ENCODE measurements around the gene EPHA2. TPM values are rescaled to one million over a fixed set of nuclear protein-coding genes. Genes with fewer than 3 reads are reported as not detected.
"Not testable (repeated sequence)": the region's sequence is repeated elsewhere in the genome, so short reads cannot be mapped to it uniquely, and the experiment has no call there.

EPHA2 gene
- total RNA-seq, 1 donor from 2014 or later: 58.9 TPM

DNA sequence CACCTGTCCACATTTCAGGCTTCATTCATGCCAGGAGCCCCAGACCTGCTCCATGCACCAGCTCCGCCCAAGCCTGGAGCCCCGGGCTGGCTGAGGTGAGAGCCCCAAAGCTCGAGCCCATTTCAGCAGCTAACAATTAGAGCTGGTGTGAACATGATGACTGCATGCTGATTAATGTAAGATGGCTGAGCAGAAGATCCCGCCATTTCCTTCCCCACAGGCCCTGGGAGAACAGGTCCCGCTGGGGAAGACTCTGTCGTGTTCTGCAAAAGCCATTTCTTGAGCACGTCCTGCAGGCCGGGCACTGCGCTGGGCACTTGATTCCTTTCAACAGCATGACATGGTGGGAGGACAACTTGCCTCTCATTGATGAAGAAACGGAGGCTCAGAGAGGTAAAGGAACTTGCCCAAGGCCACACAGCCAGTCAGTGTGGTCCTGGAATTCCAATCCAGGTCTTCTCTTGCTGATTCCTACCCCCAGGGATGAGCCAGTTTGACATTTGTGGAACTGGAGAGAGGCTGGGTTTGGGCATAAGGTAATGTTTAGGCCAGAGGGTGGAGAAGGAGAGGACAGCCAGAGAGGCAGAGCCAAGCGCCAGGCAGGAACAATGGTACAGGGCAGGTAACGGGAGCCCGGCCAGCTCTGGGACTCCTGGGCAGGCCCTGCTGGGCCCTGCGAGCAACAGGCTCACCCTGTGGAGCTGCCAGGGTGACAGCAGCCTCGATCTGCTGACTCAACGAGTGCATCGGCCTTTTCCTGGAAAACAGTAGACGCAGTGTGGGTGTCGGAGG is 28.1 kb upstream of the EPHA2 start:
- no peak for DNase-seq (ENCODE audit: low spot score)

DNA sequence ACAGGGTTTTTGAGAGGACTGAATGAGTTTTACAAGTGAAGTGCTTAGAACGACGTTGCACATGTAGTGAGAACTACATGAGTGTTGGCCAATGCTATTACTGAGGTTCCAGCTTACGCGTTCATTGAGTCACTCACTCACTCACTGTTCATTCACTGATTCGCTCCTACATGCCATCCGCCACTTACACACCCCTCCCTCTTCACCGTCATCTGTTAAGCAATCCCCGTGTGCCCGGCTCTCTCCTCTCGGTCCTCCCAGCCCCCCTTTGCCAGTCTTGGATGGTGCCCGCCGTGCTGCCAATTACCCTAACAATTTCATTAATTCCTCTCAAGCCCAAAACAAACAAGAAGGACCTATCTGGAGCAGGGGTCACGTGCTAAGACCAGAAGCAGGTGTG is 27.3 kb upstream of the EPHA2 start:
- DNase-seq (ENCODE audit: low spot score): no peak

DNA sequence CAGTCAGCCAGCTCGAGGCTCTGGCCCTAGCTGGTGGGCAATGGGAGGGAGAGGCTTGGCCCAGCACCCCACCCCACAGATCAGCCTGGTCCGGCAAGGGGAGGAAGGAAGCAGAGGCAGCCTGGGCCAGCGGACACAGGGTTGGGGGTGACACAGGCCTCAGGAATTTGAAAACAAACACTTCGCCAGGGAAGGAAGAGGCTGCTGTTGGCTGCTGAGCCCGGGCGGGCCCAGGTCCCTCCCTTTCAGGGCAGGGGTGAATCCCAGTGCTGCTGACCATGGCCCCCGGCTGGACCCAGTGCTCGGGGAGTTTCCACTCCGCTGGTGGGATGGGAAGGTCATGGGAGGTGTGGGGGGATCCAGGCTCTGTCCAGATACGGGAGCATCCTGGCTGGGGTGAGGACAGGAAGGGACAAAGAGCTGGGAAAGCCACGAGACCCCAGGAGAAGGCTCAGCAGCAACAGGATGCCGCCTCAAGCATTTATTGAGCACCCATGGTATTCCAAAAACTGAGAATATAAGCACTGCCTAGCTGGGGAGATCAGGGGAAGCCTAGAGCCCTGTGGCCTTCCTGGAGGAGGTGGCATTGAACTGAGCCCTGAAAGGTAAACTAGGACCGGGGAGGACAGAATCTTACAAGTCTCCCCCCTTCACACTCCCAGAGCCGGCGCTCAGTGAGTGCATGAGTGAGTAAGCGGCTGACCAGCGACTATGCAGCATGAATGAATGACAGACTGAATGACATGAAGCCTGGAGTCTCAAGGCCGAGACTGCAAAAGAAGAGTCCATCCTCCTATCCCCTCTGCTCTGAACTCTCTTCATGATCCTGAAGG is 26.2 kb upstream of the EPHA2 start:
- DNase-seq (ENCODE audit: low spot score): peak; percentile 94

DNA sequence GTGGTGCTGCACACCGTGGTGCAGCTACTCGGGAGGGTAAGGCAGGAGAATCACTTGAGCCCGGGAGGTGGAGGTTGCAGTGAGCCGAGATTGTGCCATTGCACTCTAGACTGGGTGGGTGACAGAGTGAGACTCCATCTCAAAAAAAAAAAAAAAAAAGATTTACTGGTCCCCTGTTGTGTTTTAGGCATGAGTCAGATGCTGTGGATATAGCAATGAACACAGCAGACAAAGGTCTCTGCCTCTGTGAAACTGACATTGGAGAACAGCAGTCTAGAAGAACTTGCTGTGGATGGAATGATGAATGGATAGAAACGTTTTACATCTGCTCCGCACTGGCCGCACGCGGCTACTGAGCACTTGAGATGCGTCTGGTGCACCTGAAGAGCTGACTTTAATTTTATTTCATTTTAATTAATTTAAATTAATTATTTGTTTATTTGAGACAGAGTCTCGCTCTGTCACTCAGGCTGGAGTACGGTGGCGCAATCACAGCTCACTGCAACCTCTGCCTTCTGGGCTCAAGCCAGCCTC is 24.5 kb upstream of the EPHA2 start:
- DNase-seq (ENCODE audit: low spot score): no peak

DNA sequence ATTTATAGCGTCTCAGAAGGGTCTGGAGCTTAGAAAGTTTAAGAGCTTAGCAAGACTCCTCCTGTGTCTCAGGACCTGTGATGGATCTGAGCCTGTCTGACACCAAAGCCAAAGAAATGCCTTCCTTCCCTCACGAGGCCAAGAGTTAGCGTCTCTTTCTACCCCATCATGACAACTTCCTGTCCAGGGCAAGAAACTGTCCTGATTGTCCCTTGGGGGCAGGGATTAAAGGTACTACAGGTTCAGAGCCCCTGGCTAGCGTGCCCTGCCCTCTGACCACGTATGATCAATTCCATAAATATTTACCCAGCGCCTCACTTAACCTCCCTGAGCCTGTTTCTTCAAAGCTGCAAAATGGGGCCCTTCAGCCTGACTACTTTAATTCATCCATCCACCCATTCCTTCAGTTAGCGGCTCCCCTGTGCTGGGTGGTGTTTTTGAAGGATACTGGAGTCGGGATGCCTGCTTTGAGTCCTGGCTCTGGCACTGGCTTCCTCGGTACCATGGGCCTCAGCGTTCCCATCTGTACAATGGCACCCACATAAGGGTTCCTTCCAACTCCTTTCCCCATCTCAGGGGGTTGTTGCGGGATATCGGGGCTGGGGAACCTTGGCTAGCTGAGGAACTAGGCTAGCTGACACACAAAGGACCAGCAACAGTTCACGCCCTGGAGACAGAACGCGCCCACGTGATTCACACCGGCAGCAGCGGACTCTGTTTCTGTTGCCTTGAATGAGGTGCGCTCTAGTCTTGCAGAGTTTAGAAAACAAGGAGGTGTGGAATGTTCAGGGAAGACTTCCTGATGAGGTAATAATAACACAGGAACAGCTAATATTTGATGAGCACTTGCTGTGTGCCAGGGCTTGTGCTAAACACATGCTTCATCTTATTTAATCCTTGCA is 23.0 kb upstream of the EPHA2 start:
- no peak for DNase-seq (ENCODE audit: low spot score)

DNA sequence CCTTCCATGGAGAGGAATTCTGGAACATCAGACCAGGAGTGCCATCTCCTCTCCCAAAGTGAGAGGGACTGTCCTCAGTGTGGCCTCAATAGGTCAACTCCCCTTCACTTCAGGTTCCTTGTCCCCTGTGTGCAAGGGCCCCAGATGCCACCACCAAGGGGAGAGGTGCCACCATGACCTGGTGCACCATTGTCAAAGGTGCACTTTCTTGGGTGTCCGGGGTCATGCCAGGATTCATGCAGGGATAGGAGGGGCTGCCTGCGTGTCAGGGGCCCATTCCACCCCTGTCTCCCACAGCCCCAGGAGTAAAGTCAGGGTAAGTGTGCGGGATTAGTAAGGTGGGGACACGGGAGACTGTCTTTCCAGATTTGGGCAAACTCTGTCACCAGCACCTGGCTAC is 21.4 kb upstream of the EPHA2 start:
- DNase-seq (ENCODE audit: low spot score): no peak

DNA sequence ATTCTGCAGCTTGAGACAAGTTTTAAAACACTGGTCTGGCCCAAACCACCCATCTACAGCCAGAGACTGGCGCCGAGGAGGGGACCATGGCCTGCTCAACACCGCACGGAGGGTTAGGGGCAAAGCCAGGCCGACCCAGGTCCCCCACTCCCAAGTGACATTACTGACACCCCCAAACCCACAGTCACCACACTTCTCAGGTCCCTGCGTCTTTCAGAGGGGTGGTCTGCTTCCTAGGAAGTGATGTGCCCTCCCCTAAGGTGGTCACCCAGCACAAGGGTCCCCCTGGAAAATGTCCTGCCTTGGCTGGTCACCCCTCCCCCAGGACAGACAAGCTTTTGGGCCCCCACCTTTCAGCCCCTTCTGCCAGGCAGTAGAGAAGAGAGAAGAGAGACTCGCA is 20.8 kb upstream of the EPHA2 start:
- no peak for DNase-seq (ENCODE audit: low spot score)

DNA sequence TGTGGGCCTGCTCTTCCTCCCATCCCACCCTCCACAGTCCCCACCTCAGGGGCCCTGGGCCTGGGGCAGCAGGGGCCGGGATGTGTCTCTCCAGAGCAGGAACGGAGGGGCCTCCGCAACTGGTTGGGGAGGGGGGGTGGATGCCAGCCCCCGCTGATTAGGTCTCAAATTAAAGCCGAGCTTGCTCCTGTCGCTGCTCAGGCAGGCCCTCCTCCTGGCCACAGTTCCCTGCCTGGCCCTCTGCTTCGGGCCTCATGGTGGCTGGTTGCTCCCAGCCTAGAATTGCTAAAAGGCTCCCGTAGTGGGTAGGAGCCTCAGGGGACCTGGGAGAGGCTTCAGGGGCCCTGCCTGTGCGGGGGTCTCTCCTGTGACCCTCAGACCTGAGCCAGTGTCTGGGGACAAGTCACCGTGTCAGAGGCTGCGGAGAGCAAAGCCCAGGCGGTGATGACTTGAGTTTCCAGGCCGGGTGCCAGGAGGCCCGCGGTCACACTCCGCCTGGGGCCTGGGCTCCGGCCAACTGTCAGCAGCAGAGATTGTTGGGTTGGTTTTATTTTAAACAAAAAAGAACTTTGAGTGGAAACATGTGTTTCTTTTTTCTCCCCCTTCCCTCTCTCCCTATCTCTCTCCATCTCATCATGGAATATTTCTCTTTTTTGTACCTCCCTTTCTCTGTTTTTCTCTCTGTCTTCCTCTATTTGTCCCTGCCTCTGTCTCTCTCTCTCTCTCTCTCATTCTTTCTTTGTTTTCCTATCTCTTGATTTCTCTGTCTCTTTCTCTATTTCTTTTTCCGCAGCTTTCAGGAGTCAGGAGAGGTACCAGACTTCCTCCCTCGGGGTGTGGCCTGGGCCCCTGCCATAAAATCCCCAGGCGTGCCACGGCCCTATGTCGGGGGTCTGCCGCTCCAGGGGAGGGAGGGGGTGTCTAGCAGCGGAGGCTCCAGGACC is 20.0 kb upstream of the EPHA2 start:
- peak; percentile 88 for DNase-seq (ENCODE audit: low spot score)

DNA sequence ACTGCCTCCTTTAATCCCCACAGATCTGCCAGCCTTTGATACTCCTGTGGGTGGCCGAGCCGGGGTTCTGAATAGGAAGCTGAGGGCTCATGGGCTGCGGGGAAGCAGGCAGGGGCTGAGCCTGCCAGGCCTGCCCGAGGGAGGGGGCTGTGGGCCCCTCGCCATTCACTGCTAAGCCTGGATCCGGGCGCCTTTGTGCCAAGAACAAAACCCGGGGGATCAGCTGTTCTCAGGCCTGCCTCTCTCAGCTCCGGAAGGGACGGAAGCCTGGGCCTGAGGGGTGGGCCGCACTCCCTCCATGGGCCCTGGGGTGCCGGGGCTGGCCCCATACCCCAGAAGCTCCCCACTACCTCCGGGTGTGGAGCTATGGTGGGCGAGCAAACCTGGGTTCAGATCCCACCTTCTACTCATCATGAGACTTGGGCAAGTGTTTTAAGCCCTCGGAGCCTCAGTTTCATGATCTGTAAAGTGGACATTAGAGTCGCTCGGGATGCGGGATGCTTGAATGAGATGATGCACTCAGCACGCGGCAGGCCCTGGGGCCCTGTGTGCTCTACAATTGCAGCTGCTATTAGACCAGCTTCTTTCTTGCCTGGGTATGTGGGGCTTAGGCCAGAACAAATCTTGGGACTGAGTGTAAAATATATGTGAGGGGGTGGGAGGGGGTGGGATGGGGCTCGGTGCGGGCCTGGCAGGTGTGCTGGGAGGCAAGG is 19.2 kb upstream of the EPHA2 start:
- DNase-seq (ENCODE audit: low spot score): no peak

DNA sequence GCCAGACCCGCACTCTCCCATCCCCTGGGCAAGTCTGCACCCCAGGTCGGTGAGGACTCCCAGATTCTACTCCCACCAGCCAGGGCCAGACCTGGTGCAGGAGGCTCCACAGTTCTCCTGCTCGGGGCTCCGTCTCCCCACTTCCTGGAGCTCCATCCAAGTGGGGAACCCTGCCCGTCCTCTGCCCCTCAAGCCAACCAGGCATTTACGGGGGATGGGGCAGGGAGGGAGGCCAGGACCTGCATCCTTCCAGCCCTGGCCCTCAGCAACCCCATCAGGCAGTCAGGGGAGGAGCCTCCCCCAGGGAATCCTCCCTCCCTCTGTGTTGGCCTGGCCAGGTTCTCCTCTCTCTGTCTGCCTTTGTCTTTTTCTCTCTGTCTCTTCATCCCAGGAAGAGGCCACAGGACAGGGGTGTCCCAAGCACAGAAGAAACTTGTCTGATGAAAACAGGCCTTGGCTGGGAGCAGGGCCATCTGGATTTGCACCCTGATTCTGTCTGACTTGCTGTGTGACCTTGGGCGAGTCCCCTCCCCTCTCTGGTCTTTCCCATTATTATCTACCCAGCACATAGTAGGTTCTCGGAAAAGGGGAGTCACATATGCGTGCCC is 18.5 kb upstream of the EPHA2 start:
- DNase-seq (ENCODE audit: low spot score): no peak

DNA sequence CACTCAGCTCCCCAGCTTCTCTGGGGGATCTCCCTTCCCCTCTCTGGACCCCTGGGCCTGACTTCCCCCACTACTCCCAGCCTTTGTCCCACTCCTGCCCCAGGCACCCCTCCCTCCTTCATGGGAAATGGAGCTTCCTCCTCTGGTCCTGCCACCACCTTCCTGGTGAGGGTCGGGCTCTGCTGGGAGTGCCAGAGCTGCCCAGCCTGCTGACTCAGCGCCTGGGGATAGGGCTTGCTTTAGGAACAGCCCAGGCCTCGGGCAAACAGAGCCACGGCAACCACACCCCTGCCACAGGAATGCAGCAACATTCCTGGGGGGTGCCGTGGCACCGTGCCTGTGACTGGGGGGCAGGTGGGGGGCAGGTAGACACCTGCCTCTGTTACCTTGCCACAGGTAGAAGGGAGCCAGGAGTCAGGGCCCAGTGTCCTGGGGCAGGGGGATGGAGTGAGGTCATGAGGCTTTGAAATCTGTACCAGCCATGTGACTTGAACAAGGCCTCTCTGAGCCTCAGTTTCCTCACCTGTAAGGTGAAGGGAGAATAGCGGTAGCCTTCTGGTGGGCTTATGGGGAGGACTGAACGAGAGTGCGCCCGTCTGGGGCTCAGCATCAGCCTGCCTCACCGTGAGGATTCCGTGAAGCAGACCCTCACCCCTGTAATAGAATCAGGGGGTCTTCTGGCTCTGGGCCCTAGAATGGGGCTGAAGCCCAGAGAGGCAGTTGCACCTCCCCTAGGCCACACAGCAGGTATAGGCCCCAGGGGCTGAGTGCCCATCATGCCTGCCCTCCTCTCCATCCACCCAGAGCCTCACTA is 17.8 kb upstream of the EPHA2 start:
- DNase-seq (ENCODE audit: low spot score): peak; percentile 92

DNA sequence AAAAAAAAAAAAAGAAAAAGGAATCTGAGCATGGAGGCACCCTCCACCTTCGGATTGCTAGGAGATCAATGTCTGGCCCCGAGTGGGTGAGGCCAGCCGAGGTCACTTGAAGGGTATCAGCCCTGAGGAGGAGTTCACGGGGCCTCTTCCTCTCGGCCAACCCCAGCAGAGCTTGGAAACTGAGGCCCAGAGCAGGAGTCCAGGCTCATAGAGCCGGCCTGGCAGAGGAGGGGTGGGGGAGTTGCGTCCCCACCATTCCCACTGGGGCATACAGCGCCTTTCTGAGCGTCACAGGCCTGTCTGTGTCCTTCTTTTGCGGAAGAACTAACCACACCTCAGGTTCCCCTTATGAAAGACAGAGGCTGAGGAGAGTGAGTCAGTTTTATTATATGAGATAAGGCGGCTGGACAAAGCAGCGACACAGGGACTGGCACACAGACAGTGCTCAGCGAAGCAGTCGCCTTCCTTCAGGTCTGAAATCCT is 17.1 kb upstream of the EPHA2 start:
- no peak for DNase-seq (ENCODE audit: low spot score)

DNA sequence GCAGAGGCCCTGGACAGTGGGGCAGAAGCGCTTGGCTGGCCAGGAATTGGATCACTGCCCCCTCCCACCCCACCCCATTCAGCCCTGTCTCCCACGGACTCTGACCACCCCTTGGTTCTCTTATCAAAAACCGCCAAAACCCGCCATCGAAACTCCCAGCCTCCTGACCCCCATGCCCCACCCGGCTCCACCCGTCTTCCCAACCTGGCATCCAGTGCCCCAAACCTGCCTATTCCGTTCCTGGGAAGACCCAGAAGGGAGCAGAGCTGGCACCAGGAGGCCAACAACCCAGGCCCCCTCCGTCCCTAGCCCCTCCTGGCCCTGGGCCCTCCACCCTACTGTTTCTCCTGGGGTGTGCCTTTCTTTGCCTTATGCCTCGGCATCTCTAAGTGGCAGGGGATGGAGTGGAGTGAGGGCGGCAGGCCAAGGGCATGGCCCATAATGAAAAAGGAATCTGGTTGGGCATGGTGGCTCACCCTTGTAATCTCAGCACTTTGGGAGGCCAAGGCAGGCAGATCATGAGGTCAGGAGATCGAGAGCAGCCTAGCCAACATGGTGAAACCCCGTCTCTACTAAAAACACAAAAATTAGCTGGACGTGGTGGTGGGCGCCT is 16.5 kb upstream of the EPHA2 start:
- DNase-seq (ENCODE audit: low spot score): no peak

DNA sequence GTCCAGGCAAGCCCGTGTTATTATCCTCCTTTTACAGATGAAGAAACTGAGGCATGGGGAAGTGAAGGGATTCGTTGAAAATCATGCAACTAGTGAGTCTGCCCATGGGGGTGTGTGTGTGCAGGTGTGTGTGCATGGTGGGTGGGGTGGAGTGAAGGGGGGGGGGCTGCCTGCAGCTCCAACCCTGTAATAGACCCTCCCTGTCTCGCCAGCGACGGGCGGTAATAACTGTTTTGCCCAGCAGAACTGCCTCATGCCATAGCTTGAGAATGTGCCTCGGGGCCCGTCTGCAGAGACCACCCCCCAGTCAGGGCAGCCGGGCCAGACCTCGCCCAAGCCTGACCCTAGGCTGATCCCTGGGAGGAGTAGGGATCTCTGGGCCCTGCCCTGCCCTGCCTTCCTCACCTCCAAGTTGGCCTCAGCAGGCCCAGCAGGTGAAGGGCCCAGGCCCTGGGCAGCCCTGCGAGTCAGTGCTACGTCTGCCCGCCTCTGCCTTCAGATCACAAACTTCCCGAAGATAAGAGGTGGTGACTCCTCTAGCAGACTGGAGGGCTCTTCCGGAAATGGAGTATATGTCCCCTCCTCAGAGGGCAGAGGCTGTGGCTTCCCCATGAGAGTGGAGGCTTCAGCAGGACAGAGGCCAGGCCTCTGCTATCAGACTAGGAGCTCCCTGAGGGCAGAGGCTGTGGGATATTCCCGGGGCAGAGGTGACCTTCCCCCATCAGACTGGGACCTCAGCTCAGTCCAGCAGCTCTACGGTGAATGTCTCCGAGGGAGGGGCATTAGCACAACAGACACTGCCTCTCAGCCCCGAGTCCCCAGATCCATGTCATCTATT is 15.7 kb upstream of the EPHA2 start:
- DNase-seq (ENCODE audit: low spot score): no peak

DNA sequence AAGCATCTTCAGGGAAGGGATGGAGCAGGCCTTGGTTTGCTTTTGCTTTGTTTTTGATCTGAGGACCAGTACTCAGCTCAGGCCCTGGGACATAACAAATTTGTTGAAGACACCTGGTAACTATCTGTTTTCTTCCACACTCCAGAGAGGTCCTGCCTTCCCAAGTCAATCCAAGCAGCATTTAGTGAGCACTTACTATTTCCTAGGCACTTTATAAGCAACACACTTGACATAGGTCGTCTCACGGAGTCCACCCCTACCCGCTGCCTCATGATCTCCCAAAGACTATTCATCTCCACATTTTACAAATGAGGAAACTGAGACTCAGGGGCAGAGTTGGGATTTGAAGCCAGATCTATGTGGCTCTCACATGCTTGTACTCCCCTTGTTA is 14.4 kb upstream of the EPHA2 start:
- DNase-seq (ENCODE audit: low spot score): no peak

DNA sequence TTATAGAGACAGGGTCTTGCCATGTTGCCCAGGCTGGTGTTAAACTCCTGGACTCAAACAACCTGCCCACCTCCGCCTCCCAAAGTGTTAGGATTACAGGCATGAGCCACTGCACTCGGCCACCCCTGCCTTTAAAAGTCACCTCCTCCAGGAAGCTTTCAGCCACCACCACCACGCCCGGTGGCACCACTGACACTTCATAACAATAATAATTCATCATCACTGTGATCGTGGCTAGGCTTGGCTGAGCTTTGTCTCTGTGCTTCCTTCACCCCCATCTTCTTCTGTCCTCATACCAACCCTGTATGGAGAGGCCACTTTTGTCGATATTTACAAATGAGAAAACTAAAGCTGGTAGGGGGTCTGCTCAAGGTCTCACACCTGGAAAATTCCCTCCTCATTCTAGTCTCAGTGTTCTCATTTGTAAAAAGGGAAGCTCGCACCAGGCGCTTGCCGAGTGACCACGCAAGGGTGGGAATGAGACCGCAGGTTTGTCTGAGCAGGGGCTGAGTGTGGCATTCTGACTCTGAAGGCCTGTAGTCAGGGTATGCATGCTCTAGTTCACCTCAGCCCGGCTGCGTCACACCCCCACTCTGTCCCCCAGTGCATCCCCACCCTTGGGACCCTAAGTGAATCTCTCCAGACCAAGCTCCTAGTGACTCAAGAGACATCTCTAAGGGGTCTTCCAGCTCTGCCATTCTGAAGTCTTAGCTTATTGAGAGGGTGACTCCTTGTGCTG is 12.9 kb upstream of the EPHA2 start:
- DNase-seq (ENCODE audit: low spot score): no peak

DNA sequence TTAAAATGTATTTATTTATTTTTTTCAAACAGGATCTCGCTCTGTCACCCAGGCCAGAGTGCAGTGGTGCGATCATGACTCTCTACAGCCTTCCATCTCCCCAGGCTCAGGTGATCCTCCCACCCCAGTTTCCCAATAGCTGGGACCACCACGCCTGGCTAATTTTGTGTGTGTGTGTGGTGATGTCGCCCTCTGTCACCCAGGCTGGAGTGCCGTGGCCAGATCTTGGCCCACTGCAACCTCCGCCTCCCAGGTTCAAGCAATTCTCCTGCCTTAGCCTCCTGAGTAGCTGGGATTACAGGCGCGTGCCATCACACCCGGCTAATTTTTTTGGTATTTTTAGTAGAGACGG is 12.3 kb upstream of the EPHA2 start:
- not testable (repeated sequence) for DNase-seq (ENCODE audit: low spot score)

Data from ureter (tissue), 1 donor.